CD4-positive, alpha-beta T cell treated with Interferon gamma for 1 hour (primary cell): Measurements from ENCODE around the gene CDK6.

ENCODE experiments used
- DNase-seq: peaks from one replicate; pipeline ENCODE4 v3.0.0-alpha.2; 2020

CDK6 gene

GRCh38 chr7:92731335-92732063, 104.9 kb downstream of the CDK6 start:
- no peak for DNase-seq

GRCh38 chr7:92730808-92731207, 105.6 kb downstream of the CDK6 start:
- no peak for DNase-seq

DNA sequence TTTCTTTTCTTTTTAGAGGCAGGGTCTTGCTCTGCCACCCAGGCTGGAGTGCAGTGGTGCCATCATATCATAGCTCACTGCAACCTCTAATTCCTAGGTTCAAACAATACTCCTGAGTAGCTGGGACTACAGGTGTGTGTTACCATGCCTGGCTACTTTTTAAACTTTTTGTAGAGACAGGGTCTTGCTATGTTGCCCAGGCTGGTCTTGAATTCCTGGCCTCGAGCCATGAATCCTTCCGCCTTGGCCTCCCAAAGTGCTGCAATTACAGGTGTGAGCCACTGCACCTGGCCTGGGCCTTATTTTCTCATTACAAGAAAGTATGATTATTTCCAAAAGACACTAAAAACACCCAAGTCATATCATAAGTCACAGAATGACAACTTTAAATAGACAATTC, 106.6 kb downstream of the CDK6 start:
- DNase-seq = no peak

GRCh38 chr7:92729172-92729571, 107.2 kb downstream of the CDK6 start:
- DNase-seq = no peak

- DNase-seq = no peak
These were observed 108.6 kb downstream of the CDK6 start for GRCh38 chr7:92727755-92728154.

GRCh38 chr7:92725161-92725925, 111.0 kb downstream of the CDK6 start:
- DNase-seq = no peak

DNA sequence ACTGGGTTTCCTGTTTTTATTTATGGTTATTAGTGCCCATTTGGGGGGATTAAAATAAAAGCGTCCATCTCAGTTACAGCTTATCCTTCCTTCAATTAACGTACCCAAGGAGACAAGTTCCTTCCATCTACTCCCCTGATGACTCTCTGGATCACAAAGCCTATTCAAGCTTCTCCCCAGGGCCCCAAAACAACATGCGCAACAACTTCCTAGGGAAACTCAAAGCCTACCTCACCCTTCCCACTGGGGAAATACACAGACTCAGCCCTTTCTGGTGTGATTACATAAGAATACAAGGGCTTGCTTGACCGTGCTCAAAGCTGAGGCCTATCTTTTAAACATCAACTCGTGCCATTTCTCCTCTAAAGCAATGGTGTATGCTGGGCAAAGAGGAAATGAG, 112.4 kb downstream of the CDK6 start:
- DNase-seq = peak; percentile 12

- no peak for DNase-seq
These were observed 113.2 kb downstream of the CDK6 start for GRCh38 chr7:92723205-92723604.

- DNase-seq = no peak
These were observed 113.8 kb downstream of the CDK6 start for GRCh38 chr7:92722541-92722940.

- no peak for DNase-seq
These were observed 115.6 kb downstream of the CDK6 start for GRCh38 chr7:92720604-92721350.

DNA sequence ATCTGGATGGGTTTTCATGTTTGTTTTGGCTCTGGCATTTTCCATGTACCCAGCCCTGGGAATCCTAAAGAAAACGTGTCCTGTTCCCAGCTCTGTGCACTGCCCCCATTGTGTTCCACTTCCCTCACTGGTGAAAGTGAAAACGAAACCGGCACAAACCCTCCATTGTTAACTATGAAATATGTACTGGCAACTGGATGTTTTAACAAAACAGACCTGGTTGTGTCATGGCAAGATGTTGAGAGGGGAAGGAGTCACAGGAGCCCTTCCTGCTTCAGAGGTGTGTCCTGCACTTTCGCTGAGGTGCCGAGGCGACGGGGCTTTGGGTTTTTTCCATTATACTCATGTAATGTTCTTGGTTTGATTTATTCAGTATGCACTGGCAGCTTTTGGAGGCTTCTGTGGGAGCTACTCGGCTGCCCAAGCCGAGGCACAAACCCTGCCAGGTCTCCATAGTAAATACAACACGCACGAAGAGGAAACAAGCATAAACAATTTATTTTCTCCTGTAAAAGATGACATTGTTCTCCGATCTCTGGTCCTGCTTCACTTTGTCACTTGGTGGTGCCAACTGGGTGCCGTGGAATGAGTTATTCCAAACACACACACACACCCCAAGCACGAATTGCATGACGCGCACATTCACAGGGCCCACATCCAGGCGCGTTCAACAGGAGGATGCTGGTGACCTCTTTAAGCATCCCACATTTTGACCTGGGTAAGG, 118.2 kb downstream of the CDK6 start:
- DNase-seq = peak; percentile 40

DNA sequence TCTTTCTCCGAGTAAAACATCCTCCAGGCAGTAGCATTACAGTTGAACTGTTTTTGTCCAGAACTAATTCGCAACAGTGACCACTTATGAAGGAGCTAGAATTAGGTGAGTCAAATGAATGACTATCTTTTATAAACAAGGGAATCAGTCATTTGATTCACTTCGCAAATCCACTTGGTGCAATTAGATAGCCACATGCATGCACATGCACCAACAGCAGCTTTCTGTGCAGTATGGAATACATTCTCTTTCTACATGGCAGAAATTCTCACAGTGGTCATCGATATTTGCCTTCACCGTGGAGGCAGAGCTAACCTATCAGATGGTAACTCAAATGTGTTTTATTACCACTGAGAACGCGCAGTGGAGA, 118.8 kb downstream of the CDK6 start:
- DNase-seq = no peak

GRCh38 chr7:92716825-92717580, 119.4 kb downstream of the CDK6 start:
- DNase-seq = no peak

- no peak for DNase-seq
These were observed 120.4 kb downstream of the CDK6 start for GRCh38 chr7:92715963-92716362.

DNA sequence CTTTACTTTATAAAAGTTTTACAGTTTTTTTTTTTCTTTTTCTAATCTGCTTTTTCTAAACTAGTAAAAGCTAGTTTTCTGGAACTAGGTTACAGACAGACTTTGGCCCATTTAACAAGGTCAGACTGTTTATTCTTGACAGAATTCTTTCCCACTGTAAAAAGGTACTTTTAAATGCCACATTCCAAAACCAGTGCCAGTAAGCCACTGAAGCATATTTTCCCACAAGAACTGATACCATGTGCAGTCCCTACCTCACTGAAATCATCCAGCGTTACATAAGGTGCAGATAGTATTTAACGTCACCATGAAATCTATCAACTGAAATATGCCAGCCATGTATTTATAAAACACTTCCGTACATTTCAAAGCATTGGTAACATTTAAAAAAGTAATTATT, 121.6 kb downstream of the CDK6 start:
- no peak for DNase-seq

DNA sequence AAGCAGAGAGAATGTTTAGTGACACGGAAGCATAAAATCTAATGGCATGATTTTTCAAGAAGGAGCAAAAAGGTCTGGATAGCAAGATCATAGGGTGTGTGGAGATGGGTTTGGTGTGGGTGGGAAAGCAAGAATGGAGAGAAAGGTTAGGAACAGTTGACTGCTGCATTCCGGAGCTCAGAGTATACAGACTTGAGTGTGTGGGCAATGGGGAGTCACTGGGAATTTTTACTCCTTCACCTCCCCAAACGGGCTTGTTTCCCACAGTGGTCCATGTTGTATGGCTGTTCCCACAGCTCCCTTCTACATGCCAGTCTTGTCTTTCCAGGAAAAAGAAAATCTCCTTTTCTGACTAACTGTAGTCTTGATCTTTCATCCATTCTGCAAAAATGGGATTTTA, 122.1 kb downstream of the CDK6 start:
- no peak for DNase-seq

DNA sequence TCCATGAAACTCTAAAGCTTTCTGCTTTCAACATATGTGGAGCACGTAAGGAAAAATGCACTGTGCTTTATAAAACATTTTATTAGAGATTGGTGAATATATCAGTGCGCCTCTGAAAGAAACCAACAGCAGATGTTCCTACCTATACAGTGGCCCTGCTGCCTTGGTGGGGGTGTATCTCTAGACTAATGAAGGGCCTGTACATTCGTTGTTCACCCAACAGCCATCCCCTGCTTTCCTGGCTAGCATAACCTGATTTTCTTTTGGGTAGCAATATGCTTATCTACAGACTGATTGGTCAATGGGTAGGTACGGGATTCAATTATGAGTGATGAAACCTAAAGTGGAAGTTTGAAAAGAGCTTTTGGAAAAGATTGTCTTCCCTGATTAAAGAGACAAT, 126.5 kb downstream of the CDK6 start:
- no peak for DNase-seq

- DNase-seq = no peak
These were observed 127.2 kb downstream of the CDK6 start for GRCh38 chr7:92709150-92709549.

GRCh38 chr7:92708111-92709042, 128.0 kb downstream of the CDK6 start:
- no peak for DNase-seq

- DNase-seq = no peak
These were observed 128.9 kb downstream of the CDK6 start for GRCh38 chr7:92707435-92707834.

GRCh38 chr7:92706563-92706962, 129.8 kb downstream of the CDK6 start:
- DNase-seq = no peak
